Non-pigmented ciliary epithelial cell (primary cell): ENCODE results near the gene LILRA5.
"Not testable (repeated sequence)": the region's sequence is repeated elsewhere in the genome, so short reads cannot be mapped to it uniquely, and the experiment has no call there.

Experiments used
- DNase-seq: peaks from one replicate; pipeline ENCODE4 v3.0.0-alpha.2; 2010; ENCODE audit warnings: low read depth

Gene LILRA5

DNA sequence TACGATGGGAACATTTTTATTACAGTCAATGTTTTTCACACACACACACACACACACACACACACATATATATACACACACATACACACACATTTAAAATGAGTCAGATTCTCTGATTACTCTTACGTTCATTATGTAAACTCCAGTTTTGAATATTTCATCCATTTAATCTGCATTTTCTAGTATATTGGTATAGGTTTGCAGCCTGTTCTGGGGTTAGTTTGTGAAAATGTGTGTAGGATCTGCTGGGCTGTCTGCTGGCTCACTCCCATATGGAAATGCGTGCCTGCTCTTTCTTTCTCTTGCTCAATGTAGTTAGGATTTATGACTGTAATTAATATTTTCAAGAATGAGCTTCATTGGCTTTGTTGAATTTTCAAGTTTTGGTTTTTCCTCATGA lies 39.1 kb downstream of the LILRA5 start:
- no peak for DNase-seq

DNA sequence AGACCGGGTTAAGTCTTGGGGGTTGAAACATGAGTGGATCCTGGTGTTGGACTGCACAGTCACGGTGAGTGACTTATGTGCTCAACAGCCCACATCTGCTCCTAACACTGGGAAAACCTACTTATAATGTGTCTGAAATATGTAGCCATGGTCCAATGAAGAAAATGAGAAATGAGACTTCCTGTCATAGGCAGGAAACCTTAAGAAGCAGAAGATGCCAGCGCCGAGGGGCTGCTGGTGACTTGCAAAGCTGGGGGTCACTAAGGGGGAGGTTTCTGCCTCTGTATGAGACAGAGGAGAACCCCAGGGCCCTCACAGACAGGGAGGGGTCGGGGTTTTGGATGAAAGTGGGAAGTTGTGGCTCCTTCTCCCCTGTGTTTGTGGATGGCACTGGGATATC lies 40.8 kb downstream of the LILRA5 start:
- DNase-seq = not testable (repeated sequence)

DNA sequence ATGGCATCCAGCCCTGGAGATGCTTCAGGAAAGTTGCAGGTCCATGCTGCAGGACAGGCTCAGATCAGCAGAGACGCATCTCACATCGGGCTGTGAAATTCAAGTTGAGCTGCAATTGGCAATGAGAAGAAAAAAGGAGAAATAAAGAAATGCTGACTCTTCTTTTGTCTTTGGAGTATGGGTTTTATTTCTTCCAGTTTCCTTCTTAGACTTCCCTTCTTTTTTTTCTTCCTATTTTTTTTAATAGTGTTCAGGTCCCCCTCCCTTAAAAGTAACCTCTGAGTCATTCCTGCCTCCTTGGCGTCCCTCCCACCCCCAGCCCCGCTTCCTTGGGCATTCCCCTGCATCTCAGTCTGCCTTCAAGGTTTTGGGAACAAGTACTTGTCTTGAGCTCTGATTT lies 41.4 kb downstream of the LILRA5 start:
- DNase-seq = not testable (repeated sequence)

DNA sequence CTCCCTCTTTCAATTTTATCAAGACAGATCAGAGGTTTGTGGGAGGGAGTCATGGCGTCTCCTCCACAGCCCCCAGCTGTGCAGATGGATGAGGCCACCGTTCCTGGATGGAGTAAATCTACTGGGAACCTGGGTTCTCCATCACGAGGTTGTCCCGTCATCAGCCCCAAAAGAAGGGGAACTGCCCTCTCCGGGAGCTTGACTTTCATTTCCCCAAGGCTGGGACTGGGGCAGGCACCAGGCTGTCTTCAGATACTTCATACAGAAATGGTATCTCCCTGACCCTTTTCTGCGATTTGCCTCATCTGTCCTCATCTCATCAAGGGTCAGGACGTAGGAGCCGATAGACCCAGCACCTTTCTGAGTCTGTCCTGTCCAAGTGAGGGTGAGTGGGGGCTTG lies 41.9 kb downstream of the LILRA5 start:
- no peak for DNase-seq

- DNase-seq = no peak
Measured at GRCh38 chr19:54268936-54269335, 44.0 kb downstream of the LILRA5 start.

- DNase-seq = peak; percentile 31
Measured at GRCh38 chr19:54266133-54266532, 46.8 kb downstream of the LILRA5 start.

DNA sequence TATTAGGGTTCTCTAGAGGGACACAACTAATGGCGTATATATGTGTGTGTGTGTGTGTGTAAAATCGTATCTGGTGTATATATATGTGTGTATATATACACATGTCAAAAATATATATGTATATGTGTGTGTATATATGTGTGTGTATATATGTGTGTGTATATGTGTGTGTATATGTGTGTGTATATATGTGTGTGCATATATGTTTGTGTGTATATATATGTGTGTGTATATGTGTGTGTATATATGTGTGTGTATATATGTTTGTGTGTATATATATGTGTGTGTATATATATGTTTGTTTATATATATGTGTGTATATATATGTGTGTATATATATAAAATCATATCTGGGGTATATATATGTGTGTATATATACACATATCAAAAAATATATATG lies 50.5 kb downstream of the LILRA5 start:
- no peak for DNase-seq

DNA sequence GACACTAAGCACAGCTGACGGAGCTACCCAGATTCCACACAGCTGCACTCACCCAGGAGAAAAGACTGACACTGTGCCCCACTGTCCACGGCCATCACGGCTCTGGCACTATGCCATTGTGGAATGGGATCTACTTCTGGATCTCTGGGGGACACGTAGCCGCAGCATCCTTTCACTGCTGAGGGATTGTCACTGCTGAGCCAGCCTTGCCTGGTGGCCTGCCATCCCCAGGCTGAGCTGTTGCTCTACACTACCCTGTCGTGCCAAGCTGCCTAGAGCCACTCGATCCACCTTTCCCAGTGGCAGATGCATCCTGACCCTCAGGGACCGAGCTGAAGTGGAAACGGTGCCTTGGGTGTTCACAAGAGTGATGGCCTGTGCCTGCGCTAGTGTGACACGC lies 50.9 kb downstream of the LILRA5 start:
- no peak for DNase-seq

GRCh38 chr19:54257116-54257480 lies 55.9 kb downstream of the LILRA5 start, which contains the start of gene LILRB5:
Gene LILRB5 (minus strand): TSS chr19:54257273. CDS start chr19:54257193, 80 bp downstream.
- DNase-seq = no peak
